NCI-H82 (cell line): ENCODE results near the gene ABCC1.
"Not testable (repeated sequence)": the region's sequence is repeated elsewhere in the genome, so short reads cannot be mapped to it uniquely, and the experiment has no call there.

Experiments
- DNase-seq: peaks from one replicate; lab custom pipeline; 2025; lab: John Stamatoyannopoulos, UW

Gene ABCC1

GRCh38 chr16:15967655-15968315 lies 18.4 kb downstream of the ABCC1 start:
- DNase-seq = no peak

DNA sequence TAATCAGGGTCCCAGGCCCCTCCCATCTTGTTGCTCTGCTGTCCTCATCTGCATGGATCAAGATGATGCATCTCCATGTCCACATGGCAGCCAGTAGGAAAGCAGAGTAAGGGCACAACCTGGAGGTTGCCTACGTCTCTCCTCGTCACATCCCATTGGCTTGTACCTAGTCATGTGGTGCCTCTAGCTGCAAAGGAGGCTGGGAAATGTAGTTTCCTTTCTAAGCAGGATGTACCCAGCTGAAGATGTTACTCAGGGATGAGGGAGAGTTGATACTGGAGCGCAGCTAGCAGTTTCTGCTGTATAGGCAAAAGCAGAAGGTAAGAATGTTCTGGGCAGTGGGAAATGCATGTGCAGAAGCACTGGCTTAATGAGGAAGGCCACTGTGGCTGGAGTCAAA lies 20.8 kb downstream of the ABCC1 start:
- DNase-seq = peak; percentile 21

DNA sequence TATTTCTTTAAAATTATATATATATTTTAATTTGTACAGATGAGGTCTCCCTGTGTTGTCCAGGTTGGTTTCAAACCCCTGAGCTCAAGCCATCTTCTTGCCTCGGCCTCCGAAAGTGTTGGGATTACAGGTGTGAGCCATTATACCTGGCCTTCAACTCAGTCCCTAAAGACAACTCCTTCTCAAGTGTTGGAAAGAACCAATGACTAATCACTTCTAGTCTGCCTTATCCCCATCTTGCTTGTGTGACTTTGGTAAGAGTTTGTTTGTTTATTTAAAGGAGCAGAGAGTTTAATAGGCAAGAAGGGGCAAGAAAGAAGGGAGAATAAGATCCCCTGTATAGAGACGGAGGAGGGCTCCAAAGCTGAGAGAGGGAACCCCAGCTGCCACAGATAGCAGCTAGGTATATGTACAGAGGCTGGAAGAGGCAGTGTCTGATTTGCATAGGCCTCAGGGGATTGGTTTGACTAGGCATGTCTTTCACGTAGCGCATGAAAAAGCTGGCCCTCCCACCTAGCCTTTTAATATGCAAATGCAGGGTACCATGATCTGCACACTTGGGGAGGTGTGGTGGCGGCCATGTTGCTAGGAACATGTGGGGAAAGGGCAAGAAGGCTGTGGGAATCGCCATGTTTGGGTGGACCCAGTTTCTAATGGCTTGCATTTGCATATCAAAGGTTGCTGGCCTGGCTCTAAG lies 21.5 kb downstream of the ABCC1 start:
- DNase-seq = no peak

DNA sequence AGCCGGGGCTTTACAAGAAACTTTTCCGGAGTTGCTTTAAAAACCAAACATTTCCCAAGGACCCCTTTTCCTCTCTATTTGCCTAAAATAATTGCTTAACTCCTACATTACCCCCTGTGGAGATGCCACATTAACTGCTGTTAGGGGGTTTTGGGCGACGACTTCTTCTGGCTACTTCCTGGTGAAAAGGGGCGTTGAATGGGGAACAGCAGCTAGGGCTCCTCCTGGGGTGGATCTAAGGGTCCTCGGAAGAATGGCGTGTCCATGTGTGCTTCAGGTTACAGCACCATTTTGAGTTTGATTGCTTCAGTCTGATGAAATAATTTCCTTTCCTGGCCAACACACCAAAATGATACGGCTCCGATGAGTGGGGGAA lies 22.0 kb downstream of the ABCC1 start:
- DNase-seq = no peak

DNA sequence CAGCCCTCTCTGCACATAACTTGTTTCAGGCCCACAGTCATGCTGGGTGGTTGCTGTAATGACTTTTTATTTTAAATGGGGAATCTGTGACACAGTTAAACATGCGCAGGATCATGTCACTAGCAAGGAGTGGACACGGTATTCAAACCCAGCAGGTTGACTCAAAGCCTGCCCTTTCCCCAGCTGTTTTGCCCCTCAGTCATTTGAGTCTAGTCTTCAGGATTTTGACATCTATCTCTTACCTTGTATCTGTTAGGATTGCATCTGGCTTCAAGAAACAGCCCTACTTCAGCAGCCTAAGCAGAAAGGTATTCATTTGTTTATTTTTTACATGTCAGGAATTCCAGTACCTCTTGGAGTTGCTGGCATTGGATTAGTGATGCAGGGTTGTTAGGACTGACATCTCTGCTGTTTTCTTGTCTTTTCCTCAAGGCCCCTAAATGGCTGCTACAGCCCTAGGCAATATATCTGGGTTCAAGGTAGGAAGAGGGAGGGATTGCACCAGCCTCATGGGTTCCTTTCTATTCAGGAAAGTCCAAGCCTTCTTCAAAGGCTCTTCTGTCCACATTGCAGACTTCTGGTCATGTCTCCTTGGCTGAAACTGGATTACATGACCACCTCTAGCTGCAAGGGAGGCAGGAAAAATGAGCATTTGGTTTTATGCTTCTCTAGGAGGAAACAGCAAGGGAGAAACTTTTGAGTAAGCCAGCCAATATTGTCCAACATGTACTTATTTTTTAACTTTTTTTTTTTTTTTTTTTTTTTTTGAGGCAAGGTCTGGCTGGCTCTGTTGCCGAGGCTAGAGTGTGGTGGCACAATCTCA lies 22.8 kb downstream of the ABCC1 start:
- DNase-seq = no peak

DNA sequence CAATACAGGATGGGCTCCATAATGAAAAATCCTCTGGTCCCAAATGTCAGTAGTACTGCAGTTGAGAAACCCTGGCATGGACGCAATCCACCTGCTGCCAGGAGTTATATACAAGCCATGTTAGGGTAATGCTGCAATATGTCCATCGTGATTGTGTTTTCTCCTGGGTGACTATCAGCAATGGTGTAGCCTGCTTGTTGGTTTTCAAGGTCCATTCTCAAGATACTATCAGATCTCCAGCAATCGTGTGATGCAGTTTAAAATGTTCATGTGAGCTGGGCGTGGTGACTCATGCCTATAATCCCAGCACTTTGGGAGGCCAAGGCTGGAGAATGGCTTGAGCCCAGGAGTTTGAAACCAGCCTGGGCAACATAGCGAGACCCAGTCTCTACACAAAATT lies 24.0 kb downstream of the ABCC1 start:
- DNase-seq = no peak

DNA sequence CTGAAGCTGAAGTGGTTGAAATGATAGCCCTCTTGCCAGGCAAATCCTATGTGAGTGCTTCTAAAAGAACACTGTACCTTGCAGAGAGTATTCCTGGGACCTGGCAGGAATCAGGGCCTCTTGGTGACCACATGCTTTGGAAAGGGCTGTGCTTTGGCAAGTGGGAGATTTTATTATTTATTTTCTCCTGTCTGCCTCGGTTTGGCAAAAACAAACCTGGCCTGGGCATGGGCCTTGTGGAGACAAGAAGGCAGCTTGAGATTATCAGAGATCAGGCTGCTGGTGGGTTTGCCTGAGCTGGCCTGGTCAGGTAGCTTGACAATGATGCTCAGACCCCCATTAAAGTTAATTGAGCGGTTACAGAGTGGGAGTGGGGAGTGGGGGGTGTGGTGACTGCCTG lies 24.6 kb downstream of the ABCC1 start:
- no peak for DNase-seq

- DNase-seq = no peak
Measured at GRCh38 chr16:15975172-15975571, 25.8 kb downstream of the ABCC1 start.

DNA sequence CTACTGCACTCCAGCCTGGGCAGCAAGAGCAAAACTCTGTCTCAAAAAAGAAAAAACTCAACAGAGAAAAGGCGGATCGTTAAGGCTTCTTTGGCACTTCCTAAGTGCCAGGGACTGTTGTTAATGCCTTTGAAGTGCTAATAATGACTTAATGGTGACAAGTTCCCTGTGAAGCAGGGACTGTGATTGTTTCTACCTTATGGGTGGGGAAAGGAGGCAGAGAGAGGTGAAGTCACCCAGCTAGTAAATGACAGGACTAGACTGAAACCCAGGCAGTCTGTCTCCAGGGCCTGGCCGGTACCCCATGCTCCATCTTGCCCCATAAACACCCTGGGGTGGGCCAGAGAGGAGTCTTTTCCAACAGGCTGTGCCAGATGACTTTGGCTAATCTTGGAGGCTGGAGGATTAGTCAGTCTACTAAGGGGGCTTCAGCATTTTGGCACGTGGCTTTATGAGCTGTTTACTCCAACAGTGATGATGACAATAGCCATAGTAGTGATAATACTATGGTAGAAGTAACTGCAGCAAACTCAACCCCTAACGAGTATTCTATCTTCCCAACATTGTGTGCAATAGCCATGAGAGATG lies 26.9 kb downstream of the ABCC1 start:
- DNase-seq = no peak

GRCh38 chr16:15976929-15977637 lies 27.7 kb downstream of the ABCC1 start:
- no peak for DNase-seq

- no peak for DNase-seq
Measured at GRCh38 chr16:15979801-15980200, 30.4 kb downstream of the ABCC1 start.

- no peak for DNase-seq
Measured at GRCh38 chr16:15980329-15980728, 30.9 kb downstream of the ABCC1 start.

DNA sequence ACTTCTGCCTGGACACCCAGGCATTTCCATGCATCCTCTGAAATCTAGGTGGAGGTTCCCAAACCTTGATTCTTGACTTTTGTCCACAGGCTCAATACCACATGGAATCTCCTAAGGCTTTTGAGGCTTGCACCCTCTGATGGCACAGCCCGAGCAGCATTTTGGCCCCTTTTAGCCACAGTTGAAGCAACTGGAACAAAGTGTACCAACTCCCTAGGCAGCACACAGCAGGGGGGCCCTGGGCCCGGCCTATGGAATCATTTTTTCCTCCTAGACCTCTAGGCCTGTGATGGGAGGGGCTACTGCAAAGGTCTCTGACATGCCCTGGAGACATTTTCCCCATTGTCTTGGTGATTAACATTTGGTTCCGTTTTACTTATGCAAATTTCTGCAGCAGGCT lies 32.0 kb downstream of the ABCC1 start:
- peak; percentile 7 for DNase-seq

GRCh38 chr16:15982194-15982915 lies 32.9 kb downstream of the ABCC1 start:
- not testable (repeated sequence) for DNase-seq

- no peak for DNase-seq
Measured at GRCh38 chr16:15983898-15984297, 34.5 kb downstream of the ABCC1 start.

- DNase-seq = no peak
Measured at GRCh38 chr16:15985144-15985543, 35.7 kb downstream of the ABCC1 start.

GRCh38 chr16:15986261-15986660 lies 36.8 kb downstream of the ABCC1 start:
- no peak for DNase-seq

- DNase-seq = peak; percentile 73
Measured at GRCh38 chr16:15988268-15989013, 39.0 kb downstream of the ABCC1 start.

- DNase-seq = peak; percentile 35
Measured at GRCh38 chr16:15990902-15991301, 41.5 kb downstream of the ABCC1 start.

GRCh38 chr16:15993128-15993527 lies 43.7 kb downstream of the ABCC1 start:
- no peak for DNase-seq

DNA sequence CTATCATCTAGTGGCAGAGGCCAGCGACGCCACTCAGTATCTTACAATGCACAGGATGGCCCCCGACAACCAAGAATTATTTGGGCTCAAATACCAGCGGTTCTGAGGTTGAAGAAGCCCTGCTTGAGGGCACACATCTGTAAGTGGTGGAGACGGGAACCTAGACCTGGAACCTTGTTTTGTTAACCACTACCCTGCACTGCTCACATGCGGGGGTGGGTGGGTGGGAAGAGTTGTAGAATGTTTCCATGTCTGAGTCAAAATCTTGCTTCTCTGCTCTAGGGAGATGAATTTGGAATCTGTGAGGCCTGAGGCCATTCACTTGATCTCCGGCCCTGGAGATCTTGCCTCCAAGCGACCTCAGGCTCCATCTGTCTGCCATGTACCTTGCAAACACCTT lies 44.1 kb downstream of the ABCC1 start:
- no peak for DNase-seq
